DMS153 treated with DMSO at 0.1 percent for 48 hours (cell line): ENCODE measurements around the gene ARID1B.
"Not testable (repeated sequence)": the region's sequence is repeated elsewhere in the genome, so short reads cannot be mapped to it uniquely, and the experiment has no call there.

Experiments used
- DNase-seq: peaks from one replicate; lab custom pipeline; 2025; ENCODE audit not compliant: unreplicated experiment; lab: John Stamatoyannopoulos, UW

ARID1B gene

GRCh38 chr6:156980948-156981347 is 203.8 kb downstream of the ARID1B start:
- no peak for DNase-seq

GRCh38 chr6:156982168-156982567 is 205.0 kb downstream of the ARID1B start:
- DNase-seq, result no peak

- DNase-seq, result not testable (repeated sequence)
Observed at GRCh38 chr6:156982864-156983263, 205.7 kb downstream of the ARID1B start.

- no peak for DNase-seq
Observed at GRCh38 chr6:156984178-156984738, 207.1 kb downstream of the ARID1B start.

- no peak for DNase-seq
Observed at GRCh38 chr6:156985309-156985708, 208.1 kb downstream of the ARID1B start.

- no peak for DNase-seq
Observed at GRCh38 chr6:156988276-156989158, 211.3 kb downstream of the ARID1B start.

- no peak for DNase-seq
Observed at GRCh38 chr6:156989159-156989806, 212.1 kb downstream of the ARID1B start.

- no peak for DNase-seq
Observed at GRCh38 chr6:156992020-156992804, 215.0 kb downstream of the ARID1B start.

- no peak for DNase-seq
Observed at GRCh38 chr6:156993713-156994112, 216.5 kb downstream of the ARID1B start.

GRCh38 chr6:156994215-156995076 is 217.3 kb downstream of the ARID1B start:
- DNase-seq, result no peak

- DNase-seq, result no peak
Observed at GRCh38 chr6:156995502-156995901, 218.3 kb downstream of the ARID1B start.

GRCh38 chr6:156996265-156996664 is 219.1 kb downstream of the ARID1B start:
- no peak for DNase-seq

GRCh38 chr6:156998794-156999330 is 221.7 kb downstream of the ARID1B start:
- no peak for DNase-seq

- no peak for DNase-seq
Observed at GRCh38 chr6:156999762-157000161, 222.6 kb downstream of the ARID1B start.

GRCh38 chr6:157001716-157002115 is 224.5 kb downstream of the ARID1B start:
- DNase-seq, result no peak

- no peak for DNase-seq
Observed at GRCh38 chr6:157002774-157003173, 225.6 kb downstream of the ARID1B start.

- no peak for DNase-seq
Observed at GRCh38 chr6:157005940-157006339, 228.8 kb downstream of the ARID1B start.

GRCh38 chr6:157008568-157008967 is 231.4 kb downstream of the ARID1B start:
- DNase-seq, result no peak

GRCh38 chr6:157012355-157012754 is 235.2 kb downstream of the ARID1B start:
- no peak for DNase-seq
